Thyroid gland (tissue), 4 donors: ENCODE data around the gene TUFT1.

Experiments used
- POLR2A ChIP-seq, 2 donors: fragments of 450-650 bp; IDR thresholded peaks; one replicate each; pipeline ENCODE4 v1.6.1; 2017; ENCODE audit warnings: antibody characterized with exemption in 2 of 2, mild to moderate bottlenecking in 2 of 2, moderate library complexity in 1 of 2
- TF ChIP-seq, protein P1 (sequence below), 6 experiments: fragments of 200-600 bp in 3 of 6; fragments of 450-650 bp in 3 of 6; sonication (generic) in 3 of 6; IDR thresholded peaks; one replicate each; pipeline ENCODE4 v1.5.1; 2016 to 2019; ENCODE audit warnings: antibody characterized with exemption in 6 of 6, mild to moderate bottlenecking in 2 of 6, inconsistent platforms in 1 of 6, moderate library complexity in 1 of 6

DNA sequence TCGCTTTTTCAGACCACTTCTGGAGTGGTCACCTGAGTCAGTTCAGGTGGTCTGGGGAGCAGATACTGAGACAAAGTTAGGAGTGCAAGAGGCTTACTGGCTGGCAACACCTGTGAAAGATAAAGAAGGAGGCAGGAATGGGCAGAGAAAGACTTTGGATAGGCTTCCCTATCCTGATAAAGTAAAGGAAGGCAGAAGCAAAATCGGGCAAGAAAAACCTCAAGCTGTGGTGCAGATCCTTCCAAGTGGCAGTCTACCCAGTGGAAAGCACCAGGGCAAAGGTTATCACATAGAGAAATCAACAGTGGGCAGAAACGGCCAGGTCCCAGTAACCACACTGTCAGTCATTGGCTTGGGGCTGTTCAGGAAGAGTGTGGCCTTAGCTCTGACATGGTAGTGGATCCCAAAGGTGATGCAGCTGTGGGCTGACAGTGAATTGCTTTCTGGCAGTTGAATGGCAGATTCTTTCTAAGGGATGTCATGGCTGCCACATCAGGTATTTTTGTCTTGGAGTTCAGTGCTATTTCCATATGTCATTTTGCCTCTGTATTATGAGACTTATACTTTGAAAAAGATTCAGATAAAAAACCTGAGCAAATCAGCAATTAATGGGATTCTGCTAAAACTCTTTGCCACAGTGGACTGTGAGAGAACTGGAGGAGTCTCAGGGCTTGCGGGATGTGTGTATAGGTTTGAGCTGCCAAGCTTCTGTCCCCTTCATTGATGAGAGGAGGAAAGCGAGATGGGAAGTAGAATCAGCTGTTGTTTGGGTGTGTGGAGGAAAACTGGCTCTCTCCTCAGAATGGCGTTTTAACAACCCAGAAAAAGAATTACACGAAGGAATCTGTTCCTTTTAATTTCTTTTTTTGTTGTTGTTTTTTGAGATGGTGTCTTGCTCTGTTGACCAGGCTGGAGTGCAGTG lies 37.0 kb upstream of the TUFT1 start:
- TF ChIP-seq, protein P1, sequence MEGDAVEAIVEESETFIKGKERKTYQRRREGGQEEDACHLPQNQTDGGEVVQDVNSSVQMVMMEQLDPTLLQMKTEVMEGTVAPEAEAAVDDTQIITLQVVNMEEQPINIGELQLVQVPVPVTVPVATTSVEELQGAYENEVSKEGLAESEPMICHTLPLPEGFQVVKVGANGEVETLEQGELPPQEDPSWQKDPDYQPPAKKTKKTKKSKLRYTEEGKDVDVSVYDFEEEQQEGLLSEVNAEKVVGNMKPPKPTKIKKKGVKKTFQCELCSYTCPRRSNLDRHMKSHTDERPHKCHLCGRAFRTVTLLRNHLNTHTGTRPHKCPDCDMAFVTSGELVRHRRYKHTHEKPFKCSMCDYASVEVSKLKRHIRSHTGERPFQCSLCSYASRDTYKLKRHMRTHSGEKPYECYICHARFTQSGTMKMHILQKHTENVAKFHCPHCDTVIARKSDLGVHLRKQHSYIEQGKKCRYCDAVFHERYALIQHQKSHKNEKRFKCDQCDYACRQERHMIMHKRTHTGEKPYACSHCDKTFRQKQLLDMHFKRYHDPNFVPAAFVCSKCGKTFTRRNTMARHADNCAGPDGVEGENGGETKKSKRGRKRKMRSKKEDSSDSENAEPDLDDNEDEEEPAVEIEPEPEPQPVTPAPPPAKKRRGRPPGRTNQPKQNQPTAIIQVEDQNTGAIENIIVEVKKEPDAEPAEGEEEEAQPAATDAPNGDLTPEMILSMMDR (IDR thresholded peaks at IDR 0.05): no peak
- no peak for TF ChIP-seq POLR2A (IDR thresholded peaks at IDR 0.05)
